Caco-2 (cell line): Measurements from ENCODE around the gene TAPBP. TPM values are rescaled to one million over a fixed set of nuclear protein-coding genes. Genes with fewer than 3 reads are reported as not detected.

Experiments used
- BruUV-seq: library from RNA; stranded (reverse); fragments of 400-500 nt; replicated peaks from 2 replicates; lab custom pipeline; 2021; lab: Mats Ljungman, UMichigan
- CTCF ChIA-PET: fragments of 300-600 bp; sonication (Branson Sonifier 250); formaldehyde crosslinking; loops from one replicate; lab custom pipeline; 2022; ENCODE audit warnings: antibody characterized with exemption; lab: Charles Lee
- POLR2A ChIA-PET: fragments of 300-600 bp; sonication (Branson Sonifier 250); formaldehyde crosslinking; loops from one replicate; lab custom pipeline; 2022; ENCODE audit warnings: antibody characterized with exemption; lab: Charles Lee
- DNase-seq, 2 experiments: peaks; one replicate each; pipeline versions ENCODE4 v3.0.0 to v3.0.0-alpha.2; 2020 to 2022
- H3K27me3 ChIP-seq: replicated peaks from 2 replicates; pipeline ENCODE4 v1.6.0; 2011; ENCODE audit warnings: low read length; ENCODE audit not compliant: control insufficient read depth, insufficient read depth
- H3K36me3 ChIP-seq: 2 replicates; pipeline ENCODE4 v1.5.1; 2011; ENCODE audit warnings: low read length; ENCODE audit not compliant: control insufficient read depth, insufficient read depth
- H3K4me1 ChIP-seq: fragments of 250-450 bp; sonication (Bioruptor Pico); 2 replicates; pipeline ENCODE4 v1.5.1; 2020; ENCODE audit warnings: mild to moderate bottlenecking
- H3K4me3 ChIP-seq: 2 replicates; pipeline ENCODE4 v1.5.1; 2011; ENCODE audit warnings: low read depth, mild to moderate bottlenecking, control low read depth, low read length
- H3K9me3 ChIP-seq: fragments of 250-450 bp; sonication (Bioruptor Pico); 2 replicates; pipeline ENCODE4 v1.5.1; 2020; ENCODE audit warnings: mild to moderate bottlenecking, moderate library complexity
- H3K27ac Mint-ChIP-seq: one replicate; pipeline ENCODE4 v1.8.0; 2022; ENCODE audit warnings: mixed read lengths; ENCODE audit not compliant: unreplicated experiment
- H3K27me3 Mint-ChIP-seq: one replicate; pipeline ENCODE4 v1.8.0; 2022; ENCODE audit warnings: mixed read lengths; ENCODE audit not compliant: insufficient read depth, unreplicated experiment
- H3K36me3 Mint-ChIP-seq: one replicate; pipeline ENCODE4 v1.8.0; 2022; ENCODE audit warnings: mild to moderate bottlenecking, mixed read lengths; ENCODE audit not compliant: insufficient read depth, unreplicated experiment
- H3K4me1 Mint-ChIP-seq: one replicate; pipeline ENCODE4 v1.8.0; 2022; ENCODE audit warnings: low read depth, mixed read lengths; ENCODE audit not compliant: unreplicated experiment
- H3K4me3 Mint-ChIP-seq: one replicate; pipeline ENCODE4 v1.8.0; 2022; ENCODE audit warnings: mild to moderate bottlenecking, moderate library complexity, mixed read lengths; ENCODE audit not compliant: unreplicated experiment
- H3K9me3 Mint-ChIP-seq: one replicate; pipeline ENCODE4 v1.8.0; 2022; ENCODE audit warnings: mixed read lengths; ENCODE audit not compliant: unreplicated experiment
- CTCF ChIP-seq, 2 experiments: fragments of 200-600 bp in 1 of 2; IDR thresholded peaks; 1 replicate in 1 of 2; 2 replicates in 1 of 2; pipeline versions ENCODE4 v1.5.1 to v1.8.0; 2011 to 2022; ENCODE audit warnings: antibody characterized with exemption in 1 of 2, control low read depth in 1 of 2, inconsistent platforms in 1 of 2, low read depth in 1 of 2, low read length in 1 of 2, mild to moderate bottlenecking in 1 of 2, moderate library complexity in 1 of 2; ENCODE audit not compliant: insufficient read depth in 1 of 2, severe bottlenecking in 1 of 2, unreplicated experiment in 1 of 2
- intact Hi-C: fragments of 100-400 bp; cut with micrococcal nuclease; formaldehyde crosslinking; loops from one replicate; pipeline ENCODE4 v1.10.0; 2022; ENCODE audit not compliant: unreplicated experiment
- total RNA-seq: library from RNA; stranded (reverse); gene quantifications from 2 replicates; pipeline ENCODE4 v1.2.3, GENCODE V29; 2022

The TAPBP gene
- total RNA-seq, 1 experiment from 2014 or later: 36.7 TPM

- CTCF ChIA-PET: interaction anchor here (0.8 to 1.4 kb wide), 11 partner anchors 9 to 127 kb away, joined by 3 to 20 read pairs (median 7); partner anchors contain the start of genes B3GALT4, PFDN6, TAPBP and WDR46
- peak overlapping the region; percentile 95 for H3K4me3 Mint-ChIP-seq
- H3K27me3 ChIP-seq: no peaks in the 10 kb centered on the region
Observed at GRCh38 chr6:33299237-33299944, 14.5 kb downstream of the TAPBP start.

GRCh38 chr6:33298773-33299236 is 15.1 kb downstream of the TAPBP start, which contains the start of gene RGL2:
RGL2 (minus strand) TSS chr6:33298942; CDS start chr6:33298610, 332 bp downstream.
- Histone ChIP-seq H3K9me3 (no peaks in the 10 kb centered on the region), H3K4me3 (peak within 1 kb of the TSS; percentile 90), H3K27me3 (no peaks in the 10 kb centered on the region), H3K4me1 (peaks cover 13% of the 10 kb centered on the region), H3K36me3 (no peaks in the 10 kb centered on the region; the same call in none of the 2 replicates)
- peak; percentile 43 to 47 for DNase-seq
- Mint-ChIP-seq H3K4me1 (peaks cover 13% of the 10 kb centered on the region), H3K36me3 (peaks cover 51% of the 10 kb centered on the region), H3K27me3 (no peaks in the 10 kb centered on the region), H3K9me3 (no peaks in the 10 kb centered on the region), H3K4me3 (peak within 1 kb of the TSS; percentile 95), H3K27ac (peak within 1 kb of the TSS; percentile 98)
- intact Hi-C loops: loop anchor here (1.0 to 5.0 kb wide), 3 partner anchors 13 to 128 kb away; no protein-coding TSS in a partner anchor
- TF ChIP-seq CTCF (IDR thresholded peaks at IDR 0.05; ENCODE audit: insufficient read depth in 1 of 2, low read depth in 1 of 2, low read length in 1 of 2, severe bottlenecking in 1 of 2, unreplicated experiment in 1 of 2): no peak
- ChIA-PET CTCF (interaction anchor here (1.0 to 1.4 kb wide), 9 partner anchors 8 to 127 kb away, joined by 3 to 20 read pairs (median 8); partner anchors contain the start of genes PFDN6, RPS18, TAPBP and VPS52), POLR2A (interaction anchor here (0.7 to 1.7 kb wide), 5 partner anchors 9 to 327 kb away, joined by 4 to 19 read pairs (median 8); partner anchors contain the start of genes PFDN6, RPS18, VPS52 and WDR46)
- no TSS peak for BruUV-seq

More at GRCh38 chr6:33299237-33299944, 14.5 kb downstream of the TAPBP start:
- TF ChIP-seq CTCF (IDR thresholded peaks at IDR 0.05; ENCODE audit: insufficient read depth in 1 of 2, low read depth in 1 of 2, low read length in 1 of 2, severe bottlenecking in 1 of 2, unreplicated experiment in 1 of 2): peak; percentile 65 to 80
- Mint-ChIP-seq H3K4me1 (peaks cover 13% of the 10 kb centered on the region), H3K27me3 (no peaks in the 10 kb centered on the region), H3K27ac (peak overlapping the region; percentile 98), H3K9me3 (no peaks in the 10 kb centered on the region), H3K36me3 (peaks cover 51% of the 10 kb centered on the region)
- TSS peak; percentile 88 for BruUV-seq
- peak overlapping the region; percentile 90 for H3K4me3 ChIP-seq
- H3K4me1 ChIP-seq: peaks cover 13% of the 10 kb centered on the region
- H3K36me3 ChIP-seq: no peaks in the 10 kb centered on the region; the same call in none of the 2 replicates
- H3K9me3 ChIP-seq: no peaks in the 10 kb centered on the region
- POLR2A ChIA-PET: interaction anchor here (0.6 to 1.7 kb wide), 6 partner anchors 10 to 327 kb away, joined by 3 to 19 read pairs (median 6); partner anchors contain the start of genes PFDN6, RPS18, VPS52 and WDR46
- peak; percentile 89 to 91 for DNase-seq
- intact Hi-C loops: loop anchor here (1.0 to 5.0 kb wide), 3 partner anchors 13 to 128 kb away; no protein-coding TSS in a partner anchor
